ENCODE measurements around the gene EFNA5. TPM values are rescaled to one million over a fixed set of nuclear protein-coding genes. Genes with fewer than 3 reads are reported as not detected.

The EFNA5 gene
- total and polyA plus RNA-seq, 10 of the 15 experiments (the other 5 are each of a cell fraction or from before 2014, with no cell fraction given): 0.19 to 12.6 (median 3.9) TPM

GRCh38 chr5:107624235-107624634 lies 46.5 kb downstream of the EFNA5 start:
- ChIA-PET CTCF (interaction anchor here (0.6 kb wide), 2 partner anchors 54 to 553 kb away, joined by 4 to 6 read pairs; no protein-coding TSS in a partner anchor), RAD21 (ENCODE audit: unreplicated experiment) (interaction anchor here (1.6 kb wide), 1 partner anchor 41 kb away, joined by 6 read pairs; no protein-coding TSS in a partner anchor), SMC1A (ENCODE audit: uncharacterized antibody, unreplicated experiment) (interaction anchor here (1.0 to 5.4 kb wide), 6 partner anchors 9 to 69 kb away, joined by 3 to 27 read pairs (median 9); no protein-coding TSS in a partner anchor), POLR2A (interaction anchor here (0.9 to 1.0 kb wide), 2 partner anchors 23 to 111 kb away, joined by 3 to 4 read pairs; no protein-coding TSS in a partner anchor)
- Histone ChIP-seq H3K36me3 (ENCODE audit: control insufficient read depth in 2 of 2, insufficient read depth in 2 of 2, low read length in 1 of 2) (no peaks in the 10 kb centered on the region), H2AFZ (ENCODE audit: control insufficient read depth, low read depth, low read length) (no peak overlapping the region), H3K27me3 (replicated peaks in 1 of 2; ENCODE audit: control insufficient read depth in 2 of 2, insufficient read depth in 2 of 2, low read length in 1 of 2) (no peaks in the 10 kb centered on the region), H4K20me1 (ENCODE audit: control insufficient read depth, insufficient read depth) (no peaks in the 10 kb centered on the region), H3K9ac (ENCODE audit: control insufficient read depth, insufficient read depth, low read length) (no peak overlapping the region), H3K4me3 (no peak overlapping the region), H3K27ac (ENCODE audit: control insufficient read depth, insufficient read depth) (no peak overlapping the region), H3K4me1 (ENCODE audit: control insufficient read depth, insufficient read depth, low read length) (0 out of 2 replicates have a peak, but pooled peaks cover 3% of the 10 kb centered on the region), H3K9me3 (replicated peaks; ENCODE audit: control insufficient read depth, insufficient read depth, low read length) (no peaks in the 10 kb centered on the region; the same call in 2 of the 3 replicates), H3K4me2 (ENCODE audit: control insufficient read depth, insufficient read depth) (no peak overlapping the region), H3K79me2 (ENCODE audit: control insufficient read depth, insufficient read depth, low read length) (peaks cover 11% of the 10 kb centered on the region)
- DNase-seq (ENCODE audit: low read depth, low spot score) (no peak), FAIRE-seq (peak; percentile 7), ATAC-seq (no peak)
- 90% methylated on average over 1 of the region's 1 CpG for WGBS (ENCODE audit: insufficient coverage, insufficient replicate concordance, low lambda C conversion rate, missing lambda C conversion rate)
- intact Hi-C loops (cut with micrococcal nuclease; ENCODE audit: unreplicated experiment) (no loop called here), in situ Hi-C loops (cut with MboI) (no loop called here)
- no TSS peak for BruUV-seq (replicated peaks)
- TF ChIP-seq E2F4 (IDR thresholded peaks at IDR 0.05; ENCODE audit: low read depth, low read length) (no peak), BRCA1 (IDR thresholded peaks at IDR 0.05; ENCODE audit: low read depth, low read length) (no peak), IRF4 (IDR thresholded peaks at IDR 0.05; ENCODE audit: low read depth, low read length) (no peak), ZBED1 (IDR thresholded peaks at IDR 0.05; ENCODE audit: borderline replicate concordance) (no peak), PKNOX1 (IDR thresholded peaks at IDR 0.05) (no peak), ZNF592 (IDR thresholded peaks at IDR 0.05) (no peak), JUND (IDR thresholded peaks at IDR 0.05; ENCODE audit: low read depth, low read length) (no peak), SMAD1 (IDR thresholded peaks at IDR 0.05; ENCODE audit: low read depth, partially characterized antibody) (no peak), ATF3 (IDR thresholded peaks at IDR 0.05; ENCODE audit: borderline replicate concordance, extremely low read depth, low read depth, low read length) (no peak), MTA3 (IDR thresholded peaks at IDR 0.05; ENCODE audit: borderline replicate concordance, low read length) (no peak), CEBPB (IDR thresholded peaks at IDR 0.05; ENCODE audit: borderline replicate concordance in 1 of 2, low read depth in 2 of 2, low read length in 2 of 2) (no peak), CREB1 (IDR thresholded peaks at IDR 0.05; ENCODE audit: low read depth) (no peak), NR2F1 (conservative IDR thresholded peaks at IDR 0.05) (no peak), TBL1XR1 (IDR thresholded peaks at IDR 0.05; ENCODE audit: low read depth, low read length) (no peak), SIX5 (IDR thresholded peaks at IDR 0.05; ENCODE audit: low read depth, low read length, severe bottlenecking) (no peak), ATF7 (IDR thresholded peaks at IDR 0.05; ENCODE audit: low read depth) (no peak)
